Osteocyte (in vitro differentiated cells): Measurements from ENCODE around the gene EBF4. TPM values are rescaled to one million over a fixed set of nuclear protein-coding genes. Genes with fewer than 3 reads are reported as not detected.
A peak's percentile ranks its signal among the peaks of the same experiment; 100 is the strongest.

Experiments
- DNase-seq: peaks from one replicate; pipeline ENCODE4 v3.0.0; 2021; ENCODE audit warnings: mixed read lengths; ENCODE audit not compliant: unreplicated experiment; ENCODE audit errors: extremely low spot score
- H3K27ac Mint-ChIP-seq: one replicate; pipeline ENCODE4 v1.8.0; 2021; ENCODE audit warnings: mild to moderate bottlenecking, mixed read lengths; ENCODE audit not compliant: unreplicated experiment
- H3K27me3 Mint-ChIP-seq: one replicate; pipeline ENCODE4 v1.8.0; 2021; ENCODE audit warnings: mixed read lengths; ENCODE audit not compliant: unreplicated experiment
- H3K36me3 Mint-ChIP-seq: one replicate; pipeline ENCODE4 v1.8.0; 2021; ENCODE audit warnings: mixed read lengths; ENCODE audit not compliant: unreplicated experiment
- H3K4me1 Mint-ChIP-seq: one replicate; pipeline ENCODE4 v1.8.0; 2021; ENCODE audit warnings: mixed read lengths; ENCODE audit not compliant: unreplicated experiment
- H3K4me3 Mint-ChIP-seq: one replicate; pipeline ENCODE4 v1.8.0; 2021; ENCODE audit warnings: mild to moderate bottlenecking, moderate library complexity, mixed read lengths; ENCODE audit not compliant: unreplicated experiment
- H3K9me3 Mint-ChIP-seq: one replicate; pipeline ENCODE4 v1.8.0; 2021; ENCODE audit warnings: mixed read lengths; ENCODE audit not compliant: unreplicated experiment
- CTCF ChIP-seq: fragments of 200-600 bp; sonication (generic); IDR thresholded peaks from 2 replicates; pipeline ENCODE4 v1.5.0; 2021; ENCODE audit warnings: antibody characterized with exemption, mild to moderate bottlenecking, moderate library complexity
- total RNA-seq: library from RNA; stranded (reverse); gene quantifications from 2 replicates; pipeline ENCODE4 v1.2.1, GENCODE V29; 2021

The EBF4 gene
- total RNA-seq, 1 donor from 2014 or later: 12.8 TPM

GRCh38 chr20:2753461-2754040 lies 61.0 kb downstream of the EBF4 start:
- Mint-ChIP-seq H3K9me3 (no peaks in the 10 kb centered on the region), H3K4me3 (peak overlapping the region; percentile 26), H3K27ac (no peak overlapping the region)

GRCh38 chr20:2754424-2754823 lies 61.8 kb downstream of the EBF4 start:
- TF ChIP-seq CTCF: no peak
- Mint-ChIP-seq H3K4me3 (no peak overlapping the region), H3K9me3 (no peaks in the 10 kb centered on the region), H3K27ac (no peak overlapping the region), H3K27me3 (peaks cover 45% of the 10 kb centered on the region), H3K36me3 (no peaks in the 10 kb centered on the region), H3K4me1 (peaks cover 25% of the 10 kb centered on the region)
- DNase-seq: no peak

More at GRCh38 chr20:2753461-2754040, 61.0 kb downstream of the EBF4 start:
- no peak for TF ChIP-seq CTCF
- no peak for DNase-seq
- H3K36me3 Mint-ChIP-seq: no peaks in the 10 kb centered on the region
- peaks cover 45% of the 10 kb centered on the region for H3K27me3 Mint-ChIP-seq
- peaks cover 23% of the 10 kb centered on the region for H3K4me1 Mint-ChIP-seq

DNA sequence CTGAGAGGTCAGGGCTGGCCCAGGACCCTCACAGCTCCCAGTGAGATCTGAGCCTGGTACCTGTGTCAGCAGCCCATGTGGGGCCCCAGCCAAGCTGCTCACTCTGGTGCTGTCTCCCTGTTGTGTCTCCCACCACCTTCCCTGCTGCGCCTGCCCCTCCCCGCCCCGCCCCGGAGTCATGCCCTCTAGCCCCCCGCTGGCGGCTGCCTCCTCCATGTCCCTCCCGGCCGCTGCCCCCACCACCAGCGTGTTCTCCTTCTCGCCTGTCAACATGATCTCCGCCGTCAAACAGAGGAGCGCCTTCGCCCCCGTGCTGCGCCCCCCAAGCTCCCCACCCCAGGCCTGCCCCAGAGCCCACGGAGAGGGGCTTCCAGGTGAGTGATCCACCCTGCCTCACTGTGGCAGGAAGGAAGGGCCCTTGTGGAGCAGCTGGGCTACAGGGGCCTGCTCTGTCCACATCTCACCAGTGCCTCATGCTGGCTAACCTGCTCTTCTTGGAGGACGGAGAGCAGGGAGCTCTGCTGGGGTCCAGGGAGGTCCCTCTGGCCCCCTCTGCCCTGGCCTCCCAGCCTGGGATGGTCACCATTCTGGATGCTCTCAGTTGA lies 63.0 kb downstream of the EBF4 start:
- Mint-ChIP-seq H3K27ac (no peak overlapping the region), H3K4me3 (no peak overlapping the region), H3K27me3 (peaks cover 34% of the 10 kb centered on the region), H3K36me3 (no peaks in the 10 kb centered on the region), H3K9me3 (no peaks in the 10 kb centered on the region), H3K4me1 (peaks cover 25% of the 10 kb centered on the region)
- TF ChIP-seq CTCF: no peak
- DNase-seq: no peak

DNA sequence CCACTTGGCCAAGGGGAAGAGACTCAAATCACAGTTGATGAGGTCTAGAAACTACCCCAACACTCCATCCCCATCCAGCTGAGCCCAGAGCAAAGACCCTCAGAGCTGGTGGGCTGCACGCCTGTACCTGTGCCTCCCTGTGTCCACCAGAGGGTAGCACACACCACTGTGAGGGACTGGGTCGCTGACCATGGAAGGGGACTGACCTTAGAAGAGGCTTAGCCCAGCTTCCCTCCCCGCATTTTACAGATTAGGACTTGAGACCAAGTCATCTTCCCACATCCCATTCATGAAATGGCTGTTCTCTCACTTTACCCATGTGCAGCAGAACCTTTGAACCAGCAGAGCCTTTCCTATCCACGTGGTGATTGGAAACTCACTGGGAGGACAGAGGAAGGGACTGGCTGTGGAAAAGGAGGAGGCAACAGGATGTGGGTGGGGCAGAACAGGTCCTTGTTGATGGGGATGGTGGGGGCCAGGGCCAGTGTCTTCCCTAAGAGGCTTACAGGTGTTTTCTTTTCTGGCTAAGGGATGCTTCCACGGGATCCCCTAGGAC lies 63.6 kb downstream of the EBF4 start:
- Mint-ChIP-seq H3K27ac (no peak overlapping the region), H3K9me3 (no peaks in the 10 kb centered on the region), H3K4me3 (no peak overlapping the region), H3K4me1 (peaks cover 19% of the 10 kb centered on the region), H3K36me3 (no peaks in the 10 kb centered on the region), H3K27me3 (peaks cover 28% of the 10 kb centered on the region)
- no peak for DNase-seq
- TF ChIP-seq CTCF: peak; percentile 90

- peaks cover 27% of the 10 kb centered on the region for H3K27me3 Mint-ChIP-seq
- H3K4me3 Mint-ChIP-seq: no peak overlapping the region
- no peak for DNase-seq
- H3K36me3 Mint-ChIP-seq: no peaks in the 10 kb centered on the region
- no peak for TF ChIP-seq CTCF
- peaks cover 15% of the 10 kb centered on the region for H3K4me1 Mint-ChIP-seq
- H3K27ac Mint-ChIP-seq: no peak overlapping the region
- H3K9me3 Mint-ChIP-seq: no peaks in the 10 kb centered on the region
These were observed 64.4 kb downstream of the EBF4 start for GRCh38 chr20:2757001-2757400.
